ENCODE data around the gene FGF14. TPM values are rescaled to one million over a fixed set of nuclear protein-coding genes. Genes with fewer than 3 reads are reported as not detected.

Gene FGF14
- total RNA-seq, 1 donor from 2014 or later: 0.23 TPM

DNA sequence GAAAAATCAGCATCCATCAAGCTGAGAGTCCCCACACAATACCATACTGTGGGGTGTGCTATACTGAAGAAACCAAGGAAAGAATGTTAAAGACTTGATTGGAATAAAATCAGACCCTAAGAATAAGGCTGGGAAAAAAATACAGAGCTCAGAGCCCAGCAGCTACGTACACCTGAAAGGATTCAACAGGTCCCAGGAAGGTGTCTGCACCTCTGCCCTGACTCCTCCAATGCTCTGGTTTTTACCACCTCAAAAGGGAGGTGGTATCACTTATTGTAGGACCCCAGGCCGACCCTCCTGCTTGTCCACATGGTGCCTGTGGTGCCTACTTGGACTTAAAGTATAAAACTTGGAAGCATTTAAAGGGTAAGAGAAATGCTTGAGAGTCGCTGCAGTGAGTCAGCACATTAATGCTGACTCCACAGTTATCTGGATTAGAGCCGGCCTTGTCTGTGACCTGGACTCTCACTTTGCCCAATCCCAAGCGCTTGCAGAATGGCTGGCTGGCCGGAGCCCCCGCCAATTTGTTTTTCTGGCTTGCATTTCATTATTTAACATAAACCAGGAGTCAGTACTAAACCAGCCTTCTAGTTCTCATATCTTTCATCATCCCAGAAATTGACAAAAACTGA is 110.1 kb downstream of the FGF14 start:
- Mint-ChIP-seq H3K36me3 (ENCODE audit: low read depth, unreplicated experiment) (no peaks in the 10 kb centered on the region), H3K9me3 (ENCODE audit: unreplicated experiment) (no peaks in the 10 kb centered on the region), H3K4me3 (ENCODE audit: unreplicated experiment) (no peak overlapping the region), H3K4me1 (ENCODE audit: low read depth, unreplicated experiment) (peaks cover 2% of the 10 kb centered on the region), H3K27me3 (ENCODE audit: low read depth, unreplicated experiment) (no peaks in the 10 kb centered on the region), H3K27ac (ENCODE audit: unreplicated experiment) (no peak overlapping the region)
- no peak overlapping the region for H2AFZ ChIP-seq (ENCODE audit: low read depth, low read length)
- no peaks in the 10 kb centered on the region for H3K4me1 ChIP-seq (ENCODE audit: insufficient read depth, low read length)
- DNase-seq (ENCODE audit: low read depth): peak; percentile 20
- no peak for FAIRE-seq
- no peaks in the 10 kb centered on the region for H3K36me3 ChIP-seq (ENCODE audit: insufficient read depth, low read length)
- no peaks in the 10 kb centered on the region for H3K79me2 ChIP-seq (ENCODE audit: insufficient read depth, low read length)
- H4K20me1 ChIP-seq (ENCODE audit: insufficient read depth, low read length): no peaks in the 10 kb centered on the region
- H3K27me3 ChIP-seq (ENCODE audit: insufficient read depth, low read length): no peaks in the 10 kb centered on the region
- H3K4me2 ChIP-seq (ENCODE audit: low read length): no peak overlapping the region
- TF ChIP-seq, protein P1, sequence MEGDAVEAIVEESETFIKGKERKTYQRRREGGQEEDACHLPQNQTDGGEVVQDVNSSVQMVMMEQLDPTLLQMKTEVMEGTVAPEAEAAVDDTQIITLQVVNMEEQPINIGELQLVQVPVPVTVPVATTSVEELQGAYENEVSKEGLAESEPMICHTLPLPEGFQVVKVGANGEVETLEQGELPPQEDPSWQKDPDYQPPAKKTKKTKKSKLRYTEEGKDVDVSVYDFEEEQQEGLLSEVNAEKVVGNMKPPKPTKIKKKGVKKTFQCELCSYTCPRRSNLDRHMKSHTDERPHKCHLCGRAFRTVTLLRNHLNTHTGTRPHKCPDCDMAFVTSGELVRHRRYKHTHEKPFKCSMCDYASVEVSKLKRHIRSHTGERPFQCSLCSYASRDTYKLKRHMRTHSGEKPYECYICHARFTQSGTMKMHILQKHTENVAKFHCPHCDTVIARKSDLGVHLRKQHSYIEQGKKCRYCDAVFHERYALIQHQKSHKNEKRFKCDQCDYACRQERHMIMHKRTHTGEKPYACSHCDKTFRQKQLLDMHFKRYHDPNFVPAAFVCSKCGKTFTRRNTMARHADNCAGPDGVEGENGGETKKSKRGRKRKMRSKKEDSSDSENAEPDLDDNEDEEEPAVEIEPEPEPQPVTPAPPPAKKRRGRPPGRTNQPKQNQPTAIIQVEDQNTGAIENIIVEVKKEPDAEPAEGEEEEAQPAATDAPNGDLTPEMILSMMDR (IDR thresholded peaks at IDR 0.05; ENCODE audit: insufficient read depth, low read depth, low read length): no peak
- TF ChIP-seq EZH2 (IDR thresholded peaks at IDR 0.05; ENCODE audit: insufficient read depth, low read length): no peak
- no peaks in the 10 kb centered on the region for H3K9me3 ChIP-seq (ENCODE audit: insufficient read depth, low read depth, low read length)
- H3K27ac ChIP-seq (ENCODE audit: low read depth, low read length): no peak overlapping the region
- no peak overlapping the region for H3K9ac ChIP-seq (ENCODE audit: low read length)
- H3K4me3 ChIP-seq (ENCODE audit: insufficient read depth, low read depth, low read length): no peak overlapping the region

DNA sequence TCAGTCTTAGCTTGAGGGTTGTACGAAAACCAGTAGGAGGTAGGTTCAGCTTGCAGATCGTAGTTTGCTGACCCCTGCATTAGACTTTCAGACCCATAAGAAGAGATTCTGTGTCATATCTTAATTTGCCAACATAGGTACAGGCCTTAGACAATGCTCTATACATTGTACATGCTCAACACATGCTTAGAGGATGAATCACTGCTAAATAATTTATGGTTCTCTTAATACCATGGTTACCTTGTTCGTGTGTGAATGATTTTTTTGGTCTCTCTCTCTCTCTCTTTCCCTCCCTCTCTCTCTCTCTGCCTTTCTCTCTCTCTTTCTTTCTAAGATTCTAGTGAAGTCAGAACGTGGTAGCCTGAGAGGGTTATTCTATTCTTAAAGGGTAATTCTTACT is 112.2 kb downstream of the FGF14 start:
- no peaks in the 10 kb centered on the region for H3K27me3 ChIP-seq (ENCODE audit: insufficient read depth, low read length)
- no peaks in the 10 kb centered on the region for H3K79me2 ChIP-seq (ENCODE audit: insufficient read depth, low read length)
- H3K36me3 Mint-ChIP-seq (ENCODE audit: low read depth, unreplicated experiment): no peaks in the 10 kb centered on the region
- no peaks in the 10 kb centered on the region for H3K9me3 ChIP-seq (ENCODE audit: insufficient read depth, low read depth, low read length)
- no peaks in the 10 kb centered on the region for H3K36me3 ChIP-seq (ENCODE audit: insufficient read depth, low read length)
- H3K4me3 ChIP-seq (ENCODE audit: insufficient read depth, low read depth, low read length): no peak overlapping the region
- H3K4me1 Mint-ChIP-seq (ENCODE audit: low read depth, unreplicated experiment): peaks cover 9% of the 10 kb centered on the region
- no peak for FAIRE-seq
- H4K20me1 ChIP-seq (ENCODE audit: insufficient read depth, low read length): no peaks in the 10 kb centered on the region
- H3K9me3 Mint-ChIP-seq (ENCODE audit: unreplicated experiment): no peaks in the 10 kb centered on the region
- peaks cover 8% of the 10 kb centered on the region for H3K4me1 ChIP-seq (ENCODE audit: insufficient read depth, low read length)
- H2AFZ ChIP-seq (ENCODE audit: low read depth, low read length): no peak overlapping the region
- TF ChIP-seq, protein P1 (IDR thresholded peaks at IDR 0.05; ENCODE audit: insufficient read depth, low read depth, low read length): no peak
- no peak for TF ChIP-seq EZH2 (IDR thresholded peaks at IDR 0.05; ENCODE audit: insufficient read depth, low read length)
- no peak for DNase-seq (ENCODE audit: low read depth)
- no peak overlapping the region for H3K27ac ChIP-seq (ENCODE audit: low read depth, low read length)
- no peak overlapping the region for H3K9ac ChIP-seq (ENCODE audit: low read length)
- no peak overlapping the region for H3K27ac Mint-ChIP-seq (ENCODE audit: unreplicated experiment)
- no peaks in the 10 kb centered on the region for H3K27me3 Mint-ChIP-seq (ENCODE audit: low read depth, unreplicated experiment)
- no peak overlapping the region for H3K4me3 Mint-ChIP-seq (ENCODE audit: unreplicated experiment)
- no peak overlapping the region for H3K4me2 ChIP-seq (ENCODE audit: low read length)

DNA sequence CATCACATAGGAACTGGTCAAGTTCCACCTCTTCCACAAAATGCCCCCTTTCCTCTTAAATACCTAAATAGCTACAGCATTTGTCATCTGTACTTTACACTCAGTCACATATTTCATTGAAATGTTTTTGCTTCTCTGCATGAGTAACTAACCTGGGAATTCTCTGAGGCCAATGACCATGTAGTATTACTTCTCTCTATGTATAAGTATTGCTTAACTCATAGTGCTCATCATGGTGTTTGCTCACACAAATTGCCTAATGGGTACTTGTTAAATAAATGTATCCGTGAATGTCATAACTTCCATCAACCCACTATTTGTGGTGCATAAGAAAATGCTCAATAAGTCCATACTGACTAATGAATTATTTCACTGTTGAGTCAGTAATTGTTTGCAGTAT is 115.5 kb downstream of the FGF14 start:
- TF ChIP-seq, protein P1 (IDR thresholded peaks at IDR 0.05; ENCODE audit: insufficient read depth, low read depth, low read length): no peak
- TF ChIP-seq EZH2 (IDR thresholded peaks at IDR 0.05; ENCODE audit: insufficient read depth, low read length): no peak
- Mint-ChIP-seq H3K27me3 (ENCODE audit: low read depth, unreplicated experiment) (no peaks in the 10 kb centered on the region), H3K27ac (ENCODE audit: unreplicated experiment) (peak overlapping the region; percentile 63), H3K36me3 (ENCODE audit: low read depth, unreplicated experiment) (no peaks in the 10 kb centered on the region), H3K9me3 (ENCODE audit: unreplicated experiment) (no peaks in the 10 kb centered on the region), H3K4me3 (ENCODE audit: unreplicated experiment) (no peak overlapping the region), H3K4me1 (ENCODE audit: low read depth, unreplicated experiment) (peaks cover 9% of the 10 kb centered on the region)
- Histone ChIP-seq H3K9me3 (ENCODE audit: insufficient read depth, low read depth, low read length) (no peaks in the 10 kb centered on the region), H3K4me3 (ENCODE audit: insufficient read depth, low read depth, low read length) (no peak overlapping the region), H2AFZ (ENCODE audit: low read depth, low read length) (no peak overlapping the region), H3K36me3 (ENCODE audit: insufficient read depth, low read length) (no peaks in the 10 kb centered on the region), H4K20me1 (ENCODE audit: insufficient read depth, low read length) (no peaks in the 10 kb centered on the region), H3K9ac (ENCODE audit: low read length) (no peak overlapping the region), H3K4me1 (ENCODE audit: insufficient read depth, low read length) (peaks cover 8% of the 10 kb centered on the region), H3K4me2 (ENCODE audit: low read length) (peak overlapping the region; percentile 51), H3K79me2 (ENCODE audit: insufficient read depth, low read length) (no peaks in the 10 kb centered on the region), H3K27me3 (ENCODE audit: insufficient read depth, low read length) (no peaks in the 10 kb centered on the region), H3K27ac (ENCODE audit: low read depth, low read length) (no peak overlapping the region)
- FAIRE-seq: no peak
- peak; percentile 92 for DNase-seq (ENCODE audit: low read depth)

Measured in astrocyte (in vitro differentiated cells and primary cell).